IPS-NIHi11 (cell line): ENCODE results near the gene TMCO2.
"Not testable (repeated sequence)": the region's sequence is repeated elsewhere in the genome, so short reads cannot be mapped to it uniquely, and the experiment has no call there.

Source experiments
- DNase-seq: peaks from one replicate; pipeline ENCODE4 v3.0.0; 2012; ENCODE audit warnings: mixed read lengths, low spot score

The TMCO2 gene

DNA sequence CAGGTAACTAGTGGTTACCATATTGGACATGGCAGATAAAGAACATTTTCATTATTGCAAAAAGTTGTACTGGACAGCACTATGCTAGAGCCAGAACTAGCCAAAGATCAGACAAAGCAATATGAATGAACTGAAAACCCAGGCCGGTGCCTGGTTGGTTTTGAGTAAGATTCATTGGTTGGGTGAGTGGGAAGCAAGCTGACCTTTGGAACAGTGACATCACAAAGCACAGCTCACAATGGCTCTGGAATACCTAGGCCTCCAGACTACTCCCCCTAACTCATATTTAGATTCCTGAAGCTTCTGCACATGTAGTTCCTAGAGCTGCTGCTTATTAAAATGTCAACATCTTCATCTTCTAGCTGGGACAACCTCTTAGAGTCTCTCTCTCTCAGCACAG is at the start of gene TMCO2:
Gene TMCO2 (plus strand): TSS at position 283 of the 400 bp plus-strand sequence. CDS start 57 bp downstream, at position 340.
- DNase-seq, result no peak

DNA sequence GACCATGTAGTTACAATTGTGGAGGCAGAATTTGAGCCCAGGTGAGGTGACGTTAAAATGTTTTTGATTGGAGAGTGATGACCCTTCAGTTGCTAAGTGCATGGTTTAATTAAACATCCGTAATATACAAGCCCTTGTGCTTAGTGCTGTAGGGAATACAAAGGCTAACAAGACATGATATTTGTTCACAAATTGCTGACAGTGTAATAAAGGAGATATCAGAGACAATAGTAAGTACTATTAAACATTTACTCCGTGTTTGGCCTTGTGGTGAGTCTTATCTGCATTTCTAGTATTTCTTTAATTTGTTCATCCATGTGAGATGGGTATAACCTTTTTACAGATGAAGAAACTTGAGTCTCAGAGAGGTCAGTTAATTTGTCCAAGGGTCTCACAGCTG is 48.6 kb upstream of the TMCO2 start:
- DNase-seq, result no peak

DNA sequence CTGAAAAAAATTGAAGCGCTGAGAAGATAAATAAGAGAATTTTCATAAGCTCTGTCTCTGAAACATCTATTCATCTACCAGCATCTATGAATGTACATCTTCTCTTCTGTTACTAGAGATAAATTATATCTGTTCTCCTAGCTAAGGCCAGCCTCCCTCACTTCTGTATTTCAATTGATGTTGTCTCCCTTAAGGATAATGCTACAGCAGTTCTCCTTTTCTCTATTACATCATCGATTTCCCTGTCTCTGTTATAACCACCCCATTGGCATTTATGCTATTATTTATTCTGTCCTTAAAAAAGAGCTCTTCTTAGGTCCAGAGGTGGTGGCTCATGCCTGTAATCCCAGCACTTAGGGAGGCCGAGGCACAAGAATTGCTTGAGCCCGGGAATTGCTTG is 42.9 kb upstream of the TMCO2 start:
- DNase-seq, result no peak

DNA sequence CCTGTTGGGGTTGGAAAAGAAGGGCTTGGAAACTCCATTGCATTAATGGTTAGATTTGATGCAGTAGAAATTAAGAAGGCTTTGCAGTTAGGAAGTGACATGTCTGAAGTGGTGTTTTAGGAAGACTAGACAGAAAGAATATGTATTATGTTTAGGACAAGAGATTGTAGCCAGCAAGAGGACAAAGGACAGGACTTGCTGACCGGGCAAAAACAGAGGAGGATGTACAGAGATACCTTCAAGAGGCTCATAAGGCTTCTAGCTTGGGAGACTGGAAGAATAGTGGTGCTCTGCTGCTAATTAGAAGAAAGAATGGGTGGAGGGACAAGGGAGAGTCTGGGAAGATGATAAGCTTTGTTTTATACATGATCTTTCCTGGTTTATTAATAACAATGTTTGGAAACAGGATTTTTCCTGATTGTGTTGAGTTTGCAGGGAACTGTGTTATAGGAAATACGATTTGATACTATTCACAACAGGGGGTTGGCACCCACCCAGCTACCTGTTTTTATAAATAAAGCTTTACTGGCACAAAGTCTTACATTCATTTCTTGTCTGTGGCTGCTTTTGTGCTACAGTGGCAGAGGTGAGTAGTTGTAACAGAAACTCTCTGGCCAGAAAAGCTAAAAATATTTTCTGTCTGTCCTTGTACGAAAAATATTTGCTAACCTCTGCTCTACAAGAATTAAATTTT is 37.1 kb upstream of the TMCO2 start:
- DNase-seq, result no peak

DNA sequence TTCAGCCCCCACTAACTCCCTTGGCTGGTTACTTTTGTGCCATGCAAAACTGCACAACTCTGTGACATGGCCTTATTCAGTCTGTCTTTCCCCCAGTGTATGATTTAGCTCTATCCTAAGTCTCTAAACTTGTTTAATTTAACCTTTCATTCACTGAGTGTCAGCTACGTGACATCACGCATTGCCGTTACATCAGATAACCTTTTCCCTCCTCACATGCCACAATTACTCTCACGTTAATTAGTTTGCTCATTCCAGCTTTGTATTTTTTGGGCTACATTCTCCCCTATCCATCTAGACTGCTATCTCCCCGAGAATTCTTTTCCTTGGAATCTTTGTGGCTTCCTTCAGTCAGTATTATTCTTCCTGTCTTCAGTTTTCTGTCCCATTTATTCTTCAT is 29.4 kb upstream of the TMCO2 start:
- no peak for DNase-seq

DNA sequence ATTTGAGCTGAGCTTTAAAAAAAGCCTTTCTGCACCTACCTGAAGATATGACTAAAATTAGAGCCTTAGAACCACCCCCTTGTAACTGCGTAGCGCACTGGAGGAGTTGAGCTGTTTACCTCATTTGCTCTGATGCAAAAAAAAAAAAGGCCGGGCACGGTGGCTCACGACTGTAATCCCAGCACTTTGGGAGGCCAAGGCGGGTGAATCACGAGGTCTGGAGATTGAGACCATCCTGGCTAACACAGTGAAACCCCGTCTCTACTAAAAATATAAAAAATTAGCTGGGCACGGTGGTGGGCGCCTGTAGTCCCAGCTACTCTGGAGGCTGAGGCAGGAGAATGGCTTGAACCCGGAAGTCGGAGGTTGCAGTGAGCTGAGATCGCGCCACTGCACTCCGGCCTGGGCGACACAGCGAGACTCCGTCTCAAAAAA is 26.2 kb upstream of the TMCO2 start:
- not testable (repeated sequence) for DNase-seq

DNA sequence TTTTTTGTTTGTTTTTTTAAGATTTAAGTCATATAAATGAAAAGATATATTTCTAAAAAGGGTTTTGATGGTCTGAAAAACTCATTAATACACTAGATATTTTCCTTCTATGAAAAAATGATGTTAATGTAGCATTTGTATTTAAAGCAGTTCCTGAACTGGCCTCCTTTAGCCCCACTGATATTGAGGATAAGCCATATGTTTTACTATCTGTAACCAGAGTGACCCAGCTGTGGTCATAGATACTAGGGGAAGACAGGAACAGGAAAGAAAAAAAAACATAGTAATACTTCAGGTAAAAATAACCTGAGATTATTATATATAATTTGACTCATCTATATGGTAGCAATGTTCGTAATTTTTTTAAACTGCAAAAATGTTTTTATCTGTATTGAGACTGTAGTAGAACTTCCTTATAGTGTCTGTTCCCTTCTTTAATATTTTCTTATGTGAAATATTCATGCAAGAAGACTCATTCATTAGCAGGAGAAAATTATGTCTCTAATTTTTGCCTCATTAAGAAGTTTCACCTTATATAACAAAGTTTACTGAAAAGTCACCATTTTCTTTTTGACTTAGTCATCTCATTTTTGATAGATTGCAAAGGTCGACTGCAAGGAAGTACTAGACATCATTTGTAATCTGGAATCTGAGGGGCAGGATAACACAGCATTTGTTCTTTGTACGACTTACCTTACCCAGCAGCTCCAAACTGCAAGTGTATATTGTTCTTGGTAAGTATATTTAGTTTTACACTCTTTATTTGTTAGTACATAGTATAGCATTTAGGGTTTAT is 25.6 kb upstream of the TMCO2 start:
- DNase-seq, result no peak

DNA sequence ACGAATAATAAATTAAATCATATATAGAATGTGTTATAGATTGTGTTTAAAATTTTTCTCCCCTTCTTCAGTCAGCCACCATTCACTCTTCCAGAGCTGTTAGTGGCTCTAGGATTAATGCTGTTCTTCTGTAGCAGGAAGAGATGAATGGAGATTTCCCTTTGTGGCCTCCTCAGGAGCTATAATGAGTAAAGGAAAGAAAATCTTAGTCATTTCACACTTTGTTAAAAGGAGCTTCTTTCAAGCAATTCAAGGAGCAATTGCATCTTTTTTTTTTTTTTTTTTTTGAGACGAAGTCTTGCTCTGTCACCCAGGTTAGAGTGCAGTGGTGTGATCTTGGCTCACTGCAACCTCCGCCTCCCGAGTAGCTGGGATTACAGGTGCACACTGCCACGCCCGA is 23.7 kb upstream of the TMCO2 start:
- DNase-seq, result no peak

DNA sequence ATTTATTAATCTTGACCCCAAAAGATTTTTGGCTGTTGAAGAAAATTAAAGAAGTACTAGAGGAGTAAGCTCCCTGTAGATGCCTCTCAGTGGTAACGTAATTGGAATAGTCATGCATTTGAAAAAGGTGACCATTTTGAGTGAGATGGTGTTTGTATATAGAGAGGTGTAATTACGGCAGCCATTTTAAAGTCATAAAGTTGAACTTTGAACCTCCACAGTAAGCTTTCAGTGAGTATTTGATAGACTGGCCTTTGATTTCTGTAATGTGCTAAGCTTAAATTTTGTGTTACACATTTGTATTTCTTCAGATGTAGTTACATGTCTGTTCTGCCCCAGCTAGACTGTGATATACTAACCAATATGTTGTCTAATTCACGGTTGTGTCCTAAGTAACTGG is 21.5 kb upstream of the TMCO2 start:
- no peak for DNase-seq

DNA sequence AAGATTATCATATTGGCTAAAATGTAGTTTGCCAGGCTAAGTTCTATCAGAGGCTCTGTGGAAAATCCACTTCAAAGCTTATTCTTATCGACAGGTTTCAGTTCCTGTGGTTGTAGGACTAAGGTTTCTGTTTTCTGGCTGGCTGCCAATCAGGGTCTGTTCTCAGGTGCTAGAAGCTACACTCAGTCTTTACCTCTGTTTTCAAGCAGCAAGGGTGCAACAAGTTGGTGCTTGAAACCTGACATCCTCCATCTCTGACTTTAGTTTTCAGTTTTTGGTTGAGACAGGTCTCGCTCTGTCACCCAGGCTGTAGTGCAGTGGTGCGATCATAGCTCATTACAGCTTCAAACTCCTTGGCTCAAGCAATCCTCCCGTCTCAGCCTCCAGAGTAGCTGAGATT is 15.3 kb upstream of the TMCO2 start:
- DNase-seq, result no peak

DNA sequence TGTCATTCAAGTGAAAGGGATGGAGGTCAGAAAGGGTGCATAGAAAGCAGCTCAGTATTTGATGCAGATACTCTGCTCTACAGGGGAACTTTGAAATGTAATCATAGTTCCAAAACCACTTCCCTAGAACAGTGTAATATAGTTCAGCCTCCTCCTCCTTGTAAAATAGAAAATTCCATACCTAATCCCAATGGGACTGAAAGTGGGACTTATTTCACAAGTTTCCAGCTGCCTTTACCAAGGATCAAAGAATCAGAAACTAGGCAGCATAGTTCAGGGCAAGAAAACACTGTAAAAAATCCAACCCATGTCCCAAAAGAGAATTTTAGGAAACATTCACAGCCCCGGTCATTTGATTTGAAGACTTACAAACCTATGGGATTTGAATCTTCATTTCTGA is 8.1 kb upstream of the TMCO2 start:
- no peak for DNase-seq

DNA sequence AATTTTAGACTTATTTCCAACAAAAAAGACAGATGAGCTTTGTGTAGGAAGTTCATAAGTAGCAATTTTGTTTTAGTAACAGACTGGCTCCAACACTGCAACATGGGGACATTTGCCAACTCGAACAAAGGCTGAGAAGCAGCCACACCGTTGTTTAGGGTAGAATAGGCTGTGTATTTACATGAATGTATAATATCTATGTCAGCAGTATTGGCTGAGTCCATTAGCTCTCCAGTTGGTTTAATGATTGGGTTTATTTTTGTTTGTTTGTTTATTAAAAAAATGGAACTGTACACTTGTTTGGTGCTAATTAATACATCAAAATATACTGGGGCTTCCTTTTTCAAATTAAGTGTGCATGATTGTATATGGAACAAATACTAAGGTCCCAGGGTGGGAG is 7.3 kb upstream of the TMCO2 start:
- DNase-seq, result no peak

DNA sequence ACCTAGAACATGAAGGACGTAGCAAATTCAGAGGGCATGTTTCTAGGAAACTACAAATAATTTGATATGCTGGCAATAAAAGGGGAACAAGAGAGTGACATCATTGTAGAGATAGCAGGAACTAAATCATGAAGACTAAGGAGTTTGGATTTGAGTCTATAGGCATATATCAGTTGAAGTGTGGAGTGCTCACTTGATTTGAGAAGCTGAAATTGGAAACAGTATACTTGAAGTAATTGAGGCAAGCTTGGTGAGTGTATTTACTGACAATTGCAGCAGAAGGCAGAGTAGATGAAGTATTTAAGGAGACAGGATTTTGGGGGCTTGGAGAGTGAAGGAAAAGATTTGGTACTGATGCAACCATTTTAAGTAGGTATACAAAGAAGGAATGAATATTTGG is 6.4 kb upstream of the TMCO2 start:
- no peak for DNase-seq

DNA sequence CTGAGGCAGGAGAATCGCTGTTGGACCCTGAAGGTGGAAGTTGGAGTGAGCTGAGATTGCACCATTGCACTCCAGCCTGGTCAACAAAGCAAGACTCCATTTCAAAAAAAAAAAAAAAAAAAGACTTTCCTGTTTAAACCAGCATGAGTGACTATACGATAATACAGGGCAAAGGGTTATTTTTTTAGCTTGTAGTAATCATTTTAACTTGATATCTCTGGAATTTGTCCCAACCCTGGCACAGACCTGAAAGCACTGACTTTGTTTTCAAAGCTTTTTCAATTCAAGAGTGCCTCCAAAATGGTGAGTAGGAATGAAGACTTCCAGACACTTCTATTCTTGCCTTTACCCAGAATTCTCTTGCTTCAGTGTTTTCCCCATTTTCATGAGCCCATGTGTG is 4.4 kb upstream of the TMCO2 start:
- DNase-seq, result no peak

DNA sequence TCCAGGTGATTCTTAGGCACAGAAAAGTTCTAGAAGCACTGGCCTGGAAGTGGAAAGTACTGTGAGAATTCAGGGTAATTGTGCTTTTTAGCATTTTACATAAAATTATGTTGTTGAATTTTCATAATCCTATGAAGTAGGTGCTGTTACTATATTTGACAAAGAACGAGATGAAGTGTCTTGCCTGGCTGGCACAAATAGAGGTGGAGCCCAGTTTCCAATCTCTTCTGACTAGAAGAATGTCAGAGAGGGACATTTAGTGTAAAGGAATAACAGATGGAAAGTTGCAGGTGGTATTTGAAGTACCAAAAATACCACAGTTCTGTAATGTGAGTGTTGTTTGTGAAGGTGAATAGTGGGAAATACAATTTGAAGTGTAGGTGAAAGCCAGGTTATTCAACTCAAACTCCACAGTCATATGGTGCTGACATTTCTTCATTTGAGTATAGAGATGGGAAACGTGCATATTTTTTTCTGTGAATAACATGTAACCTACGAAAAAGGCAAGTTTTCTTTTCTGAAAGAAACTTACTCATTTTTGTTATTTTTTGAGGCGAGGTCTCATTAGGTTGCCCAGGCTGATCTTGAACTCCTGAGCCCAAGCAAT is 3.5 kb upstream of the TMCO2 start:
- DNase-seq, result no peak

DNA sequence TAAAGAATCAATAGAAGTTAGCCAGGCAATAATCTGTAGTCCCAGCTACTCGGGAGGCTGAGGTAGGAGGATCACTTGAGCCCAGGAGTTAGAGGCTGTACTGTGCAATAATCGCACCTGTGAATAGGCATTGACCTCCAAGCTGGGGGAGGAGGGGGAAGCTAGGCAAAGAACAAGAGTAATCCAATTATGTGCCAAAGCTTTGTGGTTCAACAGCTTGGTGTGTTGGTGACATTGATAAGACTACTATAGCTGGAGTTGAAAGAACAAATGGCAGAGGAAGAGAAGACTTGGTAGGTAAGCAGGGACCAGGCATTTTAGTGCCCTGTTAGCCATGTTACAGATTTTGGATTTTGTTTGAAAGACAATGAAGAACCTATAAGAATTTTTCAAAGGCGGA is 2.1 kb upstream of the TMCO2 start:
- DNase-seq, result no peak

DNA sequence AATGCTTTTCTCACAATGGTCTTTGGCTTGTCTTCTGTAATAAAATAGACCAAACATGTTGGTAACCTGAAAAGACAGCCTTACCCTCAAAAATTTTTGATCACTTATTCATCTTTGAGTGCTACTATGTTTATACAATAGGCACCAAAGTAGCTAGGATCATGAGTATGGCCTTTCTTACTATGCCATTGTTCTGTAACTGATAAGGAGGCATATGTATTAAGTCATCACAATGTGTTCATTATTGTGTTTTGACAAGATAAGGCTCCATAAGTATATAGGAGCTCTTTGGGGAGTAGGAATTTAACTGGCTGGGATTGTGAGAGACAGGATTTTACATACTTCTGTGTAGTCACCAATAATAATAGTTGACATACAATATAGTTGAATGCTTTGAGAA is 675 bp downstream of the TMCO2 start:
- no peak for DNase-seq

DNA sequence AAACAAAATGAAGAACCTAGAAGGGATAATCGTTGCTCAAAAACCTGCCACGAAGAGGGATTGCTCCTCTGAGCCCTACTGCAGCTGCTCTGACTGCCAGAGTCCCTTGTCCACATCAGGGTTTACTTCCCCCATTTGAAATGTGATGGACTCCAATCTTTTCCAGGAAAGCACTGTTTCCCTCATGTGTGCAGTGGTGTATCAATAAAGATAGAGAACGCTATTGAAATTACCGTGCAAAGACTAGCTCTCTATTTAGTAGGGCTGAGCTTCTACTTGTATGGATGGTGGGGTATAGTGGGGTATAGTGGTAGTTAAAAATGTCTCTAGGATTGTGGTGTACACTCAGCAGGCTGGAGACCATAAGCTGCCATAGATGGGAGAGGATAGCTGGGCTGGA is 3.7 kb downstream of the TMCO2 start:
- DNase-seq, result no peak

DNA sequence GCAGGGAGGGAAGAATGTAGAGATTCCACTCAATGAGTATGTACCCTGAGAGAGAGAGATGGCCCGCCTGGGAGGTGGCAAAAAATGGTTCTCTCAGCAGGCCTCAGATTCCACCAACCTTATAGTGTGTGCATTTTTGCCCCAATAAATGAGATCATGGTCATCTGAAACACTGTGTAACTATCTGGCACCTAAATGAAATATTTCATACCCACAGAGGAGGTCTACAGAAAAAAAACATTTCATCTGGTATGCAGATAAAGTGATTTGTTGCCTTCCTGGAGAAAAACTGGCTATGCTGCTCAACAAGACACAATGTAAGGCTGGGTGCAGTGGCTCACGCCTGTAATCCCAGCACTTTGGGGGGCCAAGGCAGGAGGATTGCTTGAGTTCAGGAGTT is 4.9 kb downstream of the TMCO2 start:
- DNase-seq, result no peak

DNA sequence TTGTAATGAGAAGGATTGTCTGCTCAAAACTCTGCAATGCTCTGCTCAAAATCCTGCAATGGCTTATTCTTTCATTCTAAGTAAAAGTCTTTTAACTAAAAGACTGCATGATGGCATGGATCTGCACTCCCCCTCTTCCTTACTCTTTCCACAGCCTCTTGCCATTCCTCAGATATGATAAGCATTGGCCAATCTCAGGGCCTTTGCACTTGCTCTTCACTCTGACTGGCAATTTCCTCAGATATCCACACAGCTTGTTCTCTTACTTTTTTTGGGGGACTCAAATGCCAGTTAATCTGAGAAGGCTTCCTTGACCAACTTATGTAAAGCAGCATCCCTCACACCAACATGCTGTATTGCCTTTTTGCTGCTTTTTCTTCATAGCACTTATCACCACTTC is 7.5 kb downstream of the TMCO2 start:
- no peak for DNase-seq

DNA sequence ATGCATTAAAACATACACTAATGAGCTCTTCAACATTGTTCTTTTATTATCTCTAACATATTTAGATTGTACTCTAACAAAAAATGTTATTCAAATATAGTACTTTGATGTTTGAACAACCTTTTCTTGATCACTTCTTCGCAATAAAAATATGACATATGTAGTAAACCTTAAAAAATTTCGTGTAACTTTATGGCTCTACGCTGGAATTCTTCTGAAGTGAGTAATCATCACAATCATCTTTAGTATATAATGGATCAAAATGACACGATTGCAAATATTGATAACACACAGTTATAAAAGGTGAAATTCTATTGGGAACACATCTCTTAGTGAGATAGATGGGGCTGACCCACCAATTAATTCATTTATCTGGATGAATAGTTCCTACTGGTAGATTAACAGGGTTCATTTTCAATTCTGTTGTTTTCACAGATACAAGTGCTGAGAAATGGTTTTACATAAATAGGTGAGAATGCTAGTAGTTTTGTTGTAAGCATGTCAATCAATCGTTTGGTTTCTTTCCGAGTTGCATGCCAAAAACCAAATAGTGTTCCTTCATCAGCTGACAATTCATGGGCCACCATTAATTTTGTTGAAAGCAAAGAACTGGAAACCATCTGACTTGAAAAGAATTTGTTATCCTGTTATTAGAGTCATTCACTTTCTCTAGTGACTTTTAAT is 8.8 kb downstream of the TMCO2 start:
- no peak for DNase-seq

DNA sequence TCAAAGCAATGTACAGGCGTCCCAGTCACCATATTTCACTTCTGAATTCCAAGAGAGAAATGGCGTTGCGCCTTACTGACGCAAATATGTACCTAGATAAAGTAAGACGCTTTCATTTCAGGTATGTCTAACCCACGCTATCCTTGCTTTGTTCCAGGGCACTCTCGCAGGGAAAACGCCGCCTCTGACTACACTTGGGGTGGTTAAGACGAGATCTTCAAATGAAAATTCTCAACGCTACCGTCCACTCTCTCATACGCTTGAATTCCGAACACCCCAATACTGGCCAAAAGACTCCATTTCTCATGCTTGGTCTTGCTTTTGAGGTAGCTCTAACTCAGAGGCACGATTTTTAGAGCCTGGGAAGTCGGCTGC is 9.6 kb downstream of the TMCO2 start:
- DNase-seq, result no peak
